MM.1S (cell line): ENCODE results near the gene CNTNAP2.

Experiments
- DNase-seq: peaks from one replicate; pipeline ENCODE4 v3.0.0-alpha.2; 2015
- H2AFZ ChIP-seq: fragments of 300-600 bp; sonication (generic); 2 replicates; pipeline ENCODE4 v1.6.0; 2016; ENCODE audit warnings: antibody characterized with exemption, low read length
- H3F3A ChIP-seq: fragments of 300-600 bp; sonication (generic); 2 replicates; pipeline ENCODE4 v1.6.1; 2016; ENCODE audit warnings: mild to moderate bottlenecking, antibody characterized with exemption, low read length, moderate library complexity, mixed read lengths; ENCODE audit not compliant: insufficient read depth
- H3K27ac ChIP-seq: fragments of 300-600 bp; sonication (generic); 2 replicates; pipeline ENCODE4 v1.5.1; 2016; ENCODE audit warnings: mild to moderate bottlenecking, low read length
- H3K27me3 ChIP-seq: fragments of 300-600 bp; sonication (generic); replicated peaks from 2 replicates; pipeline ENCODE4 v1.6.0; 2016; ENCODE audit warnings: low read length; ENCODE audit not compliant: insufficient read depth
- H3K36me3 ChIP-seq: fragments of 300-600 bp; sonication (generic); replicated peaks from 2 replicates; pipeline ENCODE4 v1.6.1; 2016; ENCODE audit warnings: mild to moderate bottlenecking, low read length, mixed read lengths; ENCODE audit not compliant: insufficient read depth
- H3K4me1 ChIP-seq: fragments of 300-600 bp; sonication (generic); 2 replicates; pipeline ENCODE4 v1.6.1; 2016; ENCODE audit warnings: low read length, mixed read lengths
- H3K4me2 ChIP-seq: fragments of 300-600 bp; sonication (generic); 2 replicates; pipeline ENCODE4 v1.6.0; 2016; ENCODE audit warnings: low read depth, low read length
- H3K4me3 ChIP-seq: fragments of 300-600 bp; sonication (generic); 2 replicates; pipeline ENCODE4 v1.5.1; 2016; ENCODE audit warnings: low read length, mixed read lengths
- H3K79me2 ChIP-seq: fragments of 300-600 bp; sonication (generic); 2 replicates; pipeline ENCODE4 v1.6.1; 2016; ENCODE audit warnings: mixed run types, low read length, mixed read lengths
- H3K9ac ChIP-seq: fragments of 300-600 bp; sonication (generic); 2 replicates; pipeline ENCODE4 v1.6.1; 2016; ENCODE audit warnings: low read length, mixed read lengths
- H3K9me2 ChIP-seq: fragments of 300-600 bp; sonication (generic); replicated peaks from 2 replicates; pipeline ENCODE4 v1.6.1; 2016; ENCODE audit warnings: mild to moderate bottlenecking, low read length, mixed read lengths; ENCODE audit not compliant: insufficient read depth
- H3K9me3 ChIP-seq: fragments of 300-600 bp; sonication (generic); replicated peaks from 2 replicates; pipeline ENCODE4 v1.6.1; 2016; ENCODE audit warnings: mild to moderate bottlenecking, low read length, mixed read lengths; ENCODE audit not compliant: insufficient read depth
- H4K20me1 ChIP-seq: fragments of 300-600 bp; sonication (generic); 2 replicates; pipeline ENCODE4 v1.6.1; 2016; ENCODE audit warnings: mild to moderate bottlenecking, low read length, moderate library complexity, mixed read lengths; ENCODE audit not compliant: insufficient read depth
- EZH2 ChIP-seq: fragments of 300-600 bp; sonication (generic); optimal IDR thresholded peaks from 2 replicates; pipeline ENCODE3; 2017; ENCODE audit warnings: low read depth, mild to moderate bottlenecking, antibody characterized with exemption, low read length, mixed read lengths
- EZH2phosphoT487 ChIP-seq: fragments of 300-600 bp; sonication (generic); IDR thresholded peaks from 2 replicates; pipeline ENCODE4 v1.6.1; 2018; ENCODE audit warnings: antibody characterized with exemption, low read length
- TF ChIP-seq, protein P1 (sequence below): fragments of 300-600 bp; sonication (generic); IDR thresholded peaks from 2 replicates; pipeline ENCODE4 v1.5.1; 2016; ENCODE audit warnings: antibody characterized with exemption, low read length, mixed read lengths

Gene CNTNAP2

DNA sequence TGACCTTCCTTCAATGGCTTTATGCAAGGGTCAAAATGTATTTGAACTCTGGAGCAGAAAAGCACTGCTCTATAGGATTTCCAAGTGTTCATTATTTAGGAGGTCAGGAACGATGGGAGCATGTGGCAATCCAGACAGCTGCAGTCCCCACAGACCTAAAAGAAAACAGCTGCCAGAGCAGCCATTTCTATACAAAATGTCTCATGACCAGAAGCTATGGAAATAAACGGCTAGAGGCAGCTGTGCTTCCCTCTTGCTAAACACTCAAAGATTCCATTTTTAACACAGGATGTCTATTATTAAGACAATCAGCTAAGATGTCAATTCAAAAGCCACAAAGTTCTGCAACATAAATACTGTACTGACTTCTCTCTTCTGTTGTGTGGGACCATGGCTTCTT lies 1594.8 kb downstream of the CNTNAP2 start:
- no peak overlapping the region for H3K9ac ChIP-seq
- H3K4me1 ChIP-seq: no peaks in the 10 kb centered on the region
- no peaks in the 10 kb centered on the region for H4K20me1 ChIP-seq
- no peaks in the 10 kb centered on the region for H3K79me2 ChIP-seq
- no peak overlapping the region for H3K4me3 ChIP-seq
- H3K27me3 ChIP-seq: no peaks in the 10 kb centered on the region
- DNase-seq: no peak
- no peaks in the 10 kb centered on the region for H3K36me3 ChIP-seq
- no peak overlapping the region for H3K4me2 ChIP-seq
- no peaks in the 10 kb centered on the region for H3K9me3 ChIP-seq
- H3F3A ChIP-seq: no peaks in the 10 kb centered on the region
- no peak overlapping the region for H2AFZ ChIP-seq
- no peak for TF ChIP-seq EZH2phosphoT487
- TF ChIP-seq, protein P1, sequence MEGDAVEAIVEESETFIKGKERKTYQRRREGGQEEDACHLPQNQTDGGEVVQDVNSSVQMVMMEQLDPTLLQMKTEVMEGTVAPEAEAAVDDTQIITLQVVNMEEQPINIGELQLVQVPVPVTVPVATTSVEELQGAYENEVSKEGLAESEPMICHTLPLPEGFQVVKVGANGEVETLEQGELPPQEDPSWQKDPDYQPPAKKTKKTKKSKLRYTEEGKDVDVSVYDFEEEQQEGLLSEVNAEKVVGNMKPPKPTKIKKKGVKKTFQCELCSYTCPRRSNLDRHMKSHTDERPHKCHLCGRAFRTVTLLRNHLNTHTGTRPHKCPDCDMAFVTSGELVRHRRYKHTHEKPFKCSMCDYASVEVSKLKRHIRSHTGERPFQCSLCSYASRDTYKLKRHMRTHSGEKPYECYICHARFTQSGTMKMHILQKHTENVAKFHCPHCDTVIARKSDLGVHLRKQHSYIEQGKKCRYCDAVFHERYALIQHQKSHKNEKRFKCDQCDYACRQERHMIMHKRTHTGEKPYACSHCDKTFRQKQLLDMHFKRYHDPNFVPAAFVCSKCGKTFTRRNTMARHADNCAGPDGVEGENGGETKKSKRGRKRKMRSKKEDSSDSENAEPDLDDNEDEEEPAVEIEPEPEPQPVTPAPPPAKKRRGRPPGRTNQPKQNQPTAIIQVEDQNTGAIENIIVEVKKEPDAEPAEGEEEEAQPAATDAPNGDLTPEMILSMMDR: no peak
- TF ChIP-seq EZH2: no peak
- H3K9me2 ChIP-seq: no peaks in the 10 kb centered on the region
- no peak overlapping the region for H3K27ac ChIP-seq

- DNase-seq: no peak
- no peaks in the 10 kb centered on the region for H3K9me3 ChIP-seq
- H3K27me3 ChIP-seq: no peaks in the 10 kb centered on the region
- no peak overlapping the region for H3K4me3 ChIP-seq
- no peak overlapping the region for H3K4me2 ChIP-seq
- no peaks in the 10 kb centered on the region for H3K36me3 ChIP-seq
- H2AFZ ChIP-seq: no peak overlapping the region
- no peaks in the 10 kb centered on the region for H4K20me1 ChIP-seq
- H3K4me1 ChIP-seq: no peaks in the 10 kb centered on the region
- H3K27ac ChIP-seq: no peak overlapping the region
- H3K9me2 ChIP-seq: no peaks in the 10 kb centered on the region
- H3K79me2 ChIP-seq: no peaks in the 10 kb centered on the region
- TF ChIP-seq, protein P1: no peak
- TF ChIP-seq EZH2phosphoT487 (no peak), EZH2 (no peak)
- H3K9ac ChIP-seq: no peak overlapping the region
- no peaks in the 10 kb centered on the region for H3F3A ChIP-seq
Observed at GRCh38 chr7:147721962-147722830, 1605.6 kb downstream of the CNTNAP2 start.

GRCh38 chr7:147723536-147723935 lies 1606.9 kb downstream of the CNTNAP2 start:
- no peak overlapping the region for H3K27ac ChIP-seq
- H2AFZ ChIP-seq: no peak overlapping the region
- no peaks in the 10 kb centered on the region for H3K27me3 ChIP-seq
- no peaks in the 10 kb centered on the region for H4K20me1 ChIP-seq
- TF ChIP-seq EZH2phosphoT487: no peak
- TF ChIP-seq, protein P1: no peak
- TF ChIP-seq EZH2: no peak
- H3K9me3 ChIP-seq: no peaks in the 10 kb centered on the region
- no peak for DNase-seq
- H3K4me3 ChIP-seq: no peak overlapping the region
- H3K4me2 ChIP-seq: no peak overlapping the region
- no peaks in the 10 kb centered on the region for H3K9me2 ChIP-seq
- H3F3A ChIP-seq: no peaks in the 10 kb centered on the region
- no peak overlapping the region for H3K9ac ChIP-seq
- H3K79me2 ChIP-seq: no peaks in the 10 kb centered on the region
- H3K4me1 ChIP-seq: no peaks in the 10 kb centered on the region
- no peaks in the 10 kb centered on the region for H3K36me3 ChIP-seq
